Transverse colon (tissue), 4 donors: Measurements from ENCODE around the gene IL31.
A peak's percentile ranks its signal among the peaks of the same experiment; 100 is the strongest.

Experiments used
- CTCF ChIP-seq, 5 experiments: fragments of 200-600 bp in 3 of 5; fragments of 450-650 bp in 2 of 5; sonication (generic) in 3 of 5; IDR thresholded peaks; 1 replicate in 2 of 5; 2 replicates in 3 of 5; pipeline ENCODE4 v1.5.1; 2016 to 2017; ENCODE audit warnings: antibody characterized with exemption in 5 of 5, inconsistent platforms in 3 of 5, mild to moderate bottlenecking in 2 of 5, moderate library complexity in 1 of 5
- POLR2A ChIP-seq: fragments of 450-650 bp; IDR thresholded peaks from one replicate; pipeline ENCODE4 v1.6.1; 2016; ENCODE audit warnings: antibody characterized with exemption, mild to moderate bottlenecking, moderate library complexity
- POLR2AphosphoS5 ChIP-seq, 3 donors: sonication (generic); formaldehyde crosslinking; IDR thresholded peaks; one replicate each; pipeline ENCODE4 v1.6.1; 2016; ENCODE audit warnings: antibody characterized with exemption in 3 of 3

DNA sequence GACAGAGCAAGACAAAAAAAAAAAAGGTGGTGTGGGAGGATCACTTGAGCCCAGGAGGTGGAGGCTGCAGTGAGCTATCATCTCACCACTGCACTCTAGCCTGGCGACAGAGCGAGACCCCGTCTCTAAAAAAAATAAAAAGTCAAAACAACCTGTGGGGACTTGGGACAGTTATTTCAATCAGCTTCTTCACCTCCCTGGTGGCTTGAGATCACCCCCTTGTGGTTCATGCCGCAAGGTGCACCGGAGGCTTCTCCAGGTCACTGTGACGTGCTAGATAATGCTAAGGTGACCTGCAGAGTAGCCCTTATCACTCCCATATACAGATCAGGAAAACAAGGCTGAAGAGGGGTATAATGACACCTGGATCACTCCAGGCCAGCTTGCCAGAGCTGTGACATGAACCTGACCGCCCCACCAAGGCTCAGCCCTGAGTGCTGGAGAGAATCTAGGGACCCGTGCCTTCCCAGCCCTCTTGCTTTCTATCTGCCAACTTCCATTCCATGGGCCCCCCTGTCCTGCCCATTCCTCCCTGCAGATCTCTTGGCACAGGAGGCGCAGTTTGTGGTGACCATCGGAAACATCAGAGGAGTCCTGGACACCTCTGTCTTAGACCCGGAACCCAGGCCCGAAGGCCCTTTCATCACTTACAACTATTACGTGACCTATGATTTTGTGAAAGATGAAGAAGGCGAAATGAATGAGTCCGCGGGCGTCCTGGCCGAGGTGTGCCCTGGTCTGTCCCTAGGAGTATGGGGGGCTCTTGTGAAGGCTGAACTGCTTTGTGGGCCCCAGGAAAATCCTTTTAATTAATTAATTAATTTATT is 17.0 kb upstream of the IL31 start:
- TF ChIP-seq POLR2AphosphoS5 (IDR thresholded peaks at IDR 0.05) (no peak), CTCF (IDR thresholded peaks at IDR 0.05) (peak; percentile 70 to 84 (median 81)), POLR2A (no peak)
